ENCODE data around the gene IKZF1.

IKZF1 gene

GRCh38 chr7:50284296-50284695, 20.2 kb upstream of the IKZF1 start:
- no peaks in the 10 kb centered on the region for H3K36me3 ChIP-seq (ENCODE audit: control insufficient read depth, insufficient read depth, low read length)
- no peak overlapping the region for H3K27ac ChIP-seq (ENCODE audit: low read depth, low read length)
- H3K9me3 ChIP-seq (ENCODE audit: control insufficient read depth, insufficient read depth, low read length) = no peaks in the 10 kb centered on the region
- H3K27me3 ChIP-seq (ENCODE audit: control insufficient read depth, insufficient read depth, low read length) = no peaks in the 10 kb centered on the region
- H3K9ac ChIP-seq (ENCODE audit: low read depth, low read length) = no peak overlapping the region
- no peaks in the 10 kb centered on the region for H3K4me1 ChIP-seq (ENCODE audit: control insufficient read depth, insufficient read depth, low read length)
- H3K4me3 ChIP-seq (ENCODE audit: low read depth, low read length) = no peak overlapping the region

DNA sequence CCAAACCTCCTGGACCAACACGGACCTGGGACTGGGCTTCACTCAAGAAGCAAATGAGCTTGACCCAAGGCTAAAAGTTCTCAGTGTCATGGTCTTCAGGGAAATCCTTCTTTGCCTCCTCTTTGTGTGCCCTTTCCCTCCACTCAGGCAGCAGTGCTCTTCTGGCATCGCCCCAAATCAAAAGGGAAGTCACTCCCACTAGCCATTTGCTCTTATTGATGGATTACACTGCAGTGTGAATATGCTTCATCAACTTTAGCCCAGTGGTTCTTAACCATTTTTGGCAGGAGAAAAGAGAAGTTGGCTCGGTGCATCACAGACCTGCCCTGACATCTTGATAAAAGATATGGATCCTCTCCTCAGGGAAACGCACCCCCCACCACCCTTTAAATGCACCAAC, 19.2 kb upstream of the IKZF1 start:
- Histone ChIP-seq H3K9ac (ENCODE audit: low read depth, low read length) (no peak overlapping the region), H3K36me3 (ENCODE audit: control insufficient read depth, insufficient read depth, low read length) (no peaks in the 10 kb centered on the region), H3K27me3 (ENCODE audit: control insufficient read depth, insufficient read depth, low read length) (no peaks in the 10 kb centered on the region), H3K4me1 (ENCODE audit: control insufficient read depth, insufficient read depth, low read length) (no peaks in the 10 kb centered on the region), H3K9me3 (ENCODE audit: control insufficient read depth, insufficient read depth, low read length) (no peaks in the 10 kb centered on the region), H3K27ac (ENCODE audit: low read depth, low read length) (no peak overlapping the region), H3K4me3 (ENCODE audit: low read depth, low read length) (no peak overlapping the region)

DNA sequence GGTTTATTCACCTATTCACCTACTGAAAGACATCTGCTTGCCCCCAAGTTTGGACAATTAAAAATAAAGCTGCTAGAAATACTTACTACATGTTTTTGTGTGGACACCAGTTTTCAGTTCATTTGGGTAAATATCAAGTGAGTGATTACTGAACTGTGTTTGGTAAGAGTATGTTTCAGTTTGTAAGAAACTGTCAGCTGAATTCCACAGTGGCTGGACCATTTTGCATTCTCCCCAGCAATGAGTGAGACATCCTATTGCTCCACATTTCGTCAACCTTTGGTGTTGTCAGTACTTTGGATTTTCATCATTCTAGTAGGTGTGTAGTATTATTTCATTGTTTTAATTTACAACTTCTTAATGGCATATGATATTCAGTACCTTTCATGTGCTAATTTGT, 17.4 kb upstream of the IKZF1 start:
- Histone ChIP-seq H3K36me3 (ENCODE audit: control insufficient read depth, insufficient read depth, low read length) (no peaks in the 10 kb centered on the region), H3K27me3 (ENCODE audit: control insufficient read depth, insufficient read depth, low read length) (no peaks in the 10 kb centered on the region), H3K9me3 (ENCODE audit: control insufficient read depth, insufficient read depth, low read length) (no peaks in the 10 kb centered on the region), H3K9ac (ENCODE audit: low read depth, low read length) (no peak overlapping the region), H3K4me1 (ENCODE audit: control insufficient read depth, insufficient read depth, low read length) (no peaks in the 10 kb centered on the region), H3K27ac (ENCODE audit: low read depth, low read length) (no peak overlapping the region), H3K4me3 (ENCODE audit: low read depth, low read length) (no peak overlapping the region)

GRCh38 chr7:50292165-50292757, 12.3 kb upstream of the IKZF1 start:
- no peak overlapping the region for H3K4me3 ChIP-seq (ENCODE audit: low read depth, low read length)
- H3K27ac ChIP-seq (ENCODE audit: low read depth, low read length) = no peak overlapping the region
- H3K9ac ChIP-seq (ENCODE audit: low read depth, low read length) = no peak overlapping the region
- no peaks in the 10 kb centered on the region for H3K4me1 ChIP-seq (ENCODE audit: control insufficient read depth, insufficient read depth, low read length)
- no peaks in the 10 kb centered on the region for H3K9me3 ChIP-seq (ENCODE audit: control insufficient read depth, insufficient read depth, low read length)
- no peaks in the 10 kb centered on the region for H3K36me3 ChIP-seq (ENCODE audit: control insufficient read depth, insufficient read depth, low read length)
- no peaks in the 10 kb centered on the region for H3K27me3 ChIP-seq (ENCODE audit: control insufficient read depth, insufficient read depth, low read length)

DNA sequence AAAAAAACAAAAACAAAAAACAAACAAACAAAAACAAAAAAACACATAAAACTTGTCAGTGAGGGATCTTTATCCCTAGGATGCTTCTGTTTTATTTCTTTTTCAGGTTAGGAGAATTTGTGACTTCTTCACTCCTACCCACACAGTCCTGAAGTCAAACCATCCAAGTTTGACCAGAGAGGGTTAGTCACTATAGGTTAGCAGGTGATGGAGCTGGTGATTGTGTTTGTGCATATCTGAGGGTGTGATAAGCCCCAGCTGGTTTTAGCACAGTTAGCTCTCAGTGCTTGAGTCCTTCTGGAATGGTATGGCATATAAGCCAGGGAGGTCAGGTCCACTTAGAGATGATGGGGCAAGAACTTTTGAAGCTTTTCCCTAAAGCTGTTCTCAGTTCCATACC, 11.8 kb upstream of the IKZF1 start:
- Histone ChIP-seq H3K9me3 (ENCODE audit: control insufficient read depth, insufficient read depth, low read length) (no peaks in the 10 kb centered on the region), H3K9ac (ENCODE audit: low read depth, low read length) (no peak overlapping the region), H3K36me3 (ENCODE audit: control insufficient read depth, insufficient read depth, low read length) (no peaks in the 10 kb centered on the region), H3K4me3 (ENCODE audit: low read depth, low read length) (no peak overlapping the region), H3K27ac (ENCODE audit: low read depth, low read length) (no peak overlapping the region), H3K27me3 (ENCODE audit: control insufficient read depth, insufficient read depth, low read length) (no peaks in the 10 kb centered on the region), H3K4me1 (ENCODE audit: control insufficient read depth, insufficient read depth, low read length) (no peaks in the 10 kb centered on the region)

DNA sequence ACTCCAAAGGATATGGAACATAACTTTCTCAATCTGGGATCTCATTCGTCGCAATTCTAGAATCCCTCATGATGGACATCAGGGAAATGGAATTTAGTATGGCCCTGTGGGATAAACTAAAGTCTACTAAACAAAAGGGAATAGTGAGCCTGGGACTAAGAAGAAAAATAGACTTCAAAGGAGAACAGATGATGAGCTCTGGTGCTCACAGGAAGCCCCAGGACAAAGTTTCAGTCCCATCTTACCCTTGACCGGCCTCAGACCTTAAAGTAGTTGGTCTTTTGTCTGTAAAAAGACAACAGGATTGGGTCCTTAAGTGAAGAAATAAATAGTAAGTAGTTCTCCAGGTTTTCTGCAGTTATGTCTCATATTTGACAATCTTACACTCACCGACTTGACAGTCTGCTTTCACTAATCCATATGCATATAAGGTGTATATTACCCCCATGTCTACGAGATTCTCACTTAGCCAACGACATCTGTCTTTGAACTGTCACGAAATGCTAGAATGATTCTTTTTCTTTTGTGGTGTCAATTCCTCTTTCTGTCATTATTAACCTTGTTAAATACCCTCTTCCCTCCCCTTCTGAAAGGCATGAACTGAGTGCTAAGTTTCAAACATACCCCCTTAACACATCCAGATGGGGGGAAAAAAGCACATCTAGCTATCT, 10.9 kb upstream of the IKZF1 start:
- Histone ChIP-seq H3K9ac (ENCODE audit: low read depth, low read length) (no peak overlapping the region), H3K27ac (ENCODE audit: low read depth, low read length) (no peak overlapping the region), H3K4me3 (ENCODE audit: low read depth, low read length) (no peak overlapping the region), H3K9me3 (ENCODE audit: control insufficient read depth, insufficient read depth, low read length) (no peaks in the 10 kb centered on the region), H3K36me3 (ENCODE audit: control insufficient read depth, insufficient read depth, low read length) (no peaks in the 10 kb centered on the region), H3K4me1 (ENCODE audit: control insufficient read depth, insufficient read depth, low read length) (no peaks in the 10 kb centered on the region), H3K27me3 (ENCODE audit: control insufficient read depth, insufficient read depth, low read length) (no peaks in the 10 kb centered on the region)

GRCh38 chr7:50295133-50295532, 9.4 kb upstream of the IKZF1 start:
- H3K9ac ChIP-seq (ENCODE audit: low read depth, low read length) = no peak overlapping the region
- no peak overlapping the region for H3K4me3 ChIP-seq (ENCODE audit: low read depth, low read length)
- no peak overlapping the region for H3K27ac ChIP-seq (ENCODE audit: low read depth, low read length)
- no peaks in the 10 kb centered on the region for H3K9me3 ChIP-seq (ENCODE audit: control insufficient read depth, insufficient read depth, low read length)
- H3K36me3 ChIP-seq (ENCODE audit: control insufficient read depth, insufficient read depth, low read length) = no peaks in the 10 kb centered on the region
- no peaks in the 10 kb centered on the region for H3K4me1 ChIP-seq (ENCODE audit: control insufficient read depth, insufficient read depth, low read length)
- H3K27me3 ChIP-seq (ENCODE audit: control insufficient read depth, insufficient read depth, low read length) = no peaks in the 10 kb centered on the region

GRCh38 chr7:50296799-50297198, 7.7 kb upstream of the IKZF1 start:
- no peaks in the 10 kb centered on the region for H3K4me1 ChIP-seq (ENCODE audit: control insufficient read depth, insufficient read depth, low read length)
- no peaks in the 10 kb centered on the region for H3K36me3 ChIP-seq (ENCODE audit: control insufficient read depth, insufficient read depth, low read length)
- H3K27me3 ChIP-seq (ENCODE audit: control insufficient read depth, insufficient read depth, low read length) = 0 out of 2 replicates have a peak, but pooled peaks cover 4% of the 10 kb centered on the region
- no peak overlapping the region for H3K27ac ChIP-seq (ENCODE audit: low read depth, low read length)
- H3K9me3 ChIP-seq (ENCODE audit: control insufficient read depth, insufficient read depth, low read length) = no peaks in the 10 kb centered on the region
- no peak overlapping the region for H3K9ac ChIP-seq (ENCODE audit: low read depth, low read length)
- no peak overlapping the region for H3K4me3 ChIP-seq (ENCODE audit: low read depth, low read length)

DNA sequence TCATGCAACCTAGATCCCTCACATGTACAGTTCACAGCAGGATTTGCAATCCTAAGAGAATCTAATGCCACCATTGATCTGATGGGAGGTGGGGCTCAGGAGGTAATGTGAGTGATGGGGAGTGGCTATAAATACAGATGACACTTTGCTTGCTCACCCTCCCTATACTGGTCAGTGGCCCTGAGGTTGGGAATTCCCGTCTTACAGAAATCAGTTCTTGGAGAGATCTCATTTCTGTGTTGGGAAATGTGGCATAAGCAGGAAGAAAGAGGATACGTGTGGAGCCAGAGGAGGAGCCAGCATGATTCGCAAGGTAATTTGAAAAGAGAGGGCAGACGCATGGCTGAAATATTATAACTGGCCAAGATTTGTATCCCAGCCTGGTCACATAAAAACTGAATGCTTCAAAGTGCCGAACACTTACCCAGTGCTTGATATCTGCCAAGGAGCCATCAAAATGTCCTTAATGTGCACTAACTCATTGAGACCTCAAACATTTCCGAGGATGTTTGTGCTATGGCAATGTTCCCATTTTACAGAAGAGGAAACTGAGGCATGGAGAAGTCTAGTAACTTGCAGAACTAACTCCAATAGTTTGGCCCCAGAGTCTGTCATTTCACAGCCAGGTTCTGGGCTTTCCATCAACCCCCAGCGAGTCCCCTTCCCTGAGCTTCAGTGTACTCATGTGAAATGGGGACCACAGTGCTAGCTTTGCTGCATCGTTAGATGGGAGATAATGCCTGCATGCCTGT, 5.5 kb upstream of the IKZF1 start:
- no peak overlapping the region for H3K4me3 ChIP-seq (ENCODE audit: low read depth, low read length)
- no peaks in the 10 kb centered on the region for H3K36me3 ChIP-seq (ENCODE audit: control insufficient read depth, insufficient read depth, low read length)
- H3K4me1 ChIP-seq (ENCODE audit: control insufficient read depth, insufficient read depth, low read length) = no peaks in the 10 kb centered on the region
- H3K9me3 ChIP-seq (ENCODE audit: control insufficient read depth, insufficient read depth, low read length) = no peaks in the 10 kb centered on the region
- no peak overlapping the region for H3K9ac ChIP-seq (ENCODE audit: low read depth, low read length)
- H3K27me3 ChIP-seq (ENCODE audit: control insufficient read depth, insufficient read depth, low read length) = peaks cover 24% of the 10 kb centered on the region
- no peak overlapping the region for H3K27ac ChIP-seq (ENCODE audit: low read depth, low read length)

DNA sequence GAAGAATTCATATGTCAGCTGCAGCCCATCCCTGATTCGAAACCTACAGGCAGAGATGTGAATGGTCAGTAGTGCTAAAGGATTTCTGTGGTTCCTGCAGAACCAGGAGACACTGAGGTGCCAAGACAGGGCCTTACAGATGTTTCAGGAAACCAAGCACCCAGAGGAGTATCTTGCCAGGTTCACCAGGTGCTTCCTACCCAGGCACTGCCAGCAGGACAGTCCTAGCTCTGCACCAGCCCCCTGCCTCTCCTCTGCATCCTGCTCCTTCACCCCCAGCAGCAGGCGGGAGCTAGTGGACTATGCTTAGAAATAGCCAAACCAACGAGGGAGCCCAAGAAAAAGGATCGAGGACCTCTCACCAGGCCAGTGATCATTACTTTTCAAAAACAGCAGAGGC, 4.2 kb upstream of the IKZF1 start:
- Histone ChIP-seq H3K36me3 (ENCODE audit: control insufficient read depth, insufficient read depth, low read length) (no peaks in the 10 kb centered on the region), H3K9me3 (ENCODE audit: control insufficient read depth, insufficient read depth, low read length) (no peaks in the 10 kb centered on the region), H3K9ac (ENCODE audit: low read depth, low read length) (no peak overlapping the region), H3K4me1 (ENCODE audit: control insufficient read depth, insufficient read depth, low read length) (0 out of 2 replicates have a peak, but pooled peaks cover 3% of the 10 kb centered on the region), H3K27ac (ENCODE audit: low read depth, low read length) (no peak overlapping the region), H3K27me3 (ENCODE audit: control insufficient read depth, insufficient read depth, low read length) (peaks cover 37% of the 10 kb centered on the region), H3K4me3 (ENCODE audit: low read depth, low read length) (no peak overlapping the region)
